NCI-H1105 (cell line): ENCODE results near the gene CTNNA2.

ENCODE experiments used
- DNase-seq: peaks from one replicate; lab custom pipeline; 2025; lab: John Stamatoyannopoulos, UW

Gene CTNNA2

GRCh38 chr2:80396276-80396675 lies 883.4 kb downstream of the CTNNA2 start:
- DNase-seq = no peak

GRCh38 chr2:80403081-80403480 lies 890.2 kb downstream of the CTNNA2 start:
- no peak for DNase-seq

DNA sequence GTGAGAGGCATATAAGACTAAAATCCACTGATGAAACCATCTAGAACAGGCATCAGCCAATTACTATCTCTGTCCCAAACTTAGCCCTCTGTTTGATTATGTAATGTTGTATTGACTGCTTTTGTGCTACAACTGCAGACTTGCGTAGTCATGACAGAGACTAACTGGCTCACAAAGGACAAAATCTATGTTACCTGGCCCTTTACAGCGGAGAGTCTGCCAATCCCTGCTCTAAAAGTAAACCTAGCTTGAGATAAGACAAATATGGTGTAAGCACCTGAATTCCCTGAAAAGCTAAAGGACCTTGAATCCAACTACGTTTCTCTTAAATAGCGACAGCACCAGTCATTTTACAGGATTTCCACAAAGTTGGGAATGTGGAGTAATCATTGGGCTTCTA lies 894.5 kb downstream of the CTNNA2 start:
- no peak for DNase-seq

GRCh38 chr2:80410346-80410745 lies 897.5 kb downstream of the CTNNA2 start:
- DNase-seq = no peak

GRCh38 chr2:80413136-80413535 lies 900.3 kb downstream of the CTNNA2 start:
- no peak for DNase-seq

GRCh38 chr2:80417737-80418136 lies 904.9 kb downstream of the CTNNA2 start:
- DNase-seq = no peak

- DNase-seq = no peak
Measured at GRCh38 chr2:80420530-80421208, 907.8 kb downstream of the CTNNA2 start.

DNA sequence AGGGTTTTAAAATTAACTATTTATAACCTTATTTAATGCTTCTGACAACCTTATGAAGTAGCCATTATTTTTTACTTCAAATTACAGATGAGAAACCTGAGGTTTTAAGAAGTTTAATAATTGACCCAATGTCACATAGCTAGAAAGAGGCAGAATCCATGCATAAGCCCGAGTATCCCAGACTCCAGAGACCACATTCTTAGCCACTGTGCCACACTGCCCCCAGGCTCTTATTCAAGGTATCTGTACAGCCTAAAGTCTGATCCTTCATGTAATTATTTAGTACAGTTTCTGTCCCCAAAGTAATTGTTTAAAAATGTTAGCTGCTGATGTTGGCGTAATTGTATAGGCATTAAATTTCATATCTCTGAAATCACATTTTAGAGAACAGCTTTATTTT lies 916.4 kb downstream of the CTNNA2 start:
- no peak for DNase-seq

GRCh38 chr2:80437959-80438358 lies 925.1 kb downstream of the CTNNA2 start:
- DNase-seq = no peak

DNA sequence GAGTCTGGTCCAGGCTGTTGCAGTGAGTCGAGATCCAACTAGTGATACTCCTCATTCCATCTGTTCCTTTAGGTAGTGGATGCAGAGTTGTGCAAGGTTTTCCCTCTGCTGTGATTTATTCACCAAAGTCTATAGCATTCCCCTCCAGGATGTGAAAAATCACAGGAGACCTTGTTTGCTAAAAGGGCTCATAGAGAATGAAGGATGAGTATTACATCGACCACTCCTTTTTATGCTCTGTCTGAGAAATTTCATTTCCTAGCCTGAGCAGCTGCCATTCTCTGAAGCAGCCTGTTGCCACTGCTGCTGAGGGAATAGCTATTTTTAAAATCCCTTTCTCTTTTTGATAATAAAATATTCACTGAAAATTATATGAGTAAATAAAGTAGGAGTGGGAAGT lies 925.8 kb downstream of the CTNNA2 start:
- no peak for DNase-seq

- peak; percentile 1 for DNase-seq
Measured at GRCh38 chr2:80454628-80455027, 941.8 kb downstream of the CTNNA2 start.

GRCh38 chr2:80459028-80459427 lies 946.2 kb downstream of the CTNNA2 start:
- DNase-seq = no peak

DNA sequence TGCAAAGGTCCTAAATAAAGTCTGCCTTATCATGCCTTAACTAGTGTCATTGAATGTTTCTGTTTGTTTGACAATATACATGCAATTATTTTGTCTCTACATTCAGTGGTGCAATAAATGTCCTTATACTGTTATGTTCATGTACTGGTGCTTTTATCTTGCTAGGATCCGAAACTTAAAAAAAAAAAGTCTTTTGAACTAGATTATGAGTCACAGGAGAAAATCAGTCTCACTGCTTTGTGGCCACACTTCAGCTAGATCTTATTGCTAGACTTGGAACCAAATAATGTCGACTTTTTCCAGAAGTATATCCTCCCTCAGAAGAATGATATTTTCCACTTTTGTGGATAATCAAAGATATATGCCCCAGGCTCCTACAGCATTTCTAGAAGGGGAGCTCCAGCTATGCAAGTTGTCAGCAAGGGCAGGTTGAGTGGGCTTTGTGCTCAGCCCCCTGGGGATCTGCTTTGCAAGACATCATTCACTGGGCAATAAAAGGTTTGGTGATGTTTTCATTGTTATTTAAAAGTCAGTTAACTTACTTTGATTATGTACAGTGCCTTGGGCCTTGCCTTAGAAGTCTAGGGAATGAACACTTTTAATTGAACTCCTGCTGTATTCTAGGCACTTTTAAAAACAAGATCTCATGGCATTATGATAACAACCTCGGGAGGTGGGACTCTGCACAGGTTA lies 948.8 kb downstream of the CTNNA2 start:
- no peak for DNase-seq

GRCh38 chr2:80462654-80463053 lies 949.8 kb downstream of the CTNNA2 start:
- no peak for DNase-seq

GRCh38 chr2:80464275-80464674 lies 951.4 kb downstream of the CTNNA2 start:
- DNase-seq = no peak

- no peak for DNase-seq
Measured at GRCh38 chr2:80467262-80467811, 954.5 kb downstream of the CTNNA2 start.

- no peak for DNase-seq
Measured at GRCh38 chr2:80469428-80469827, 956.6 kb downstream of the CTNNA2 start.

GRCh38 chr2:80473069-80473468 lies 960.2 kb downstream of the CTNNA2 start:
- no peak for DNase-seq

- no peak for DNase-seq
Measured at GRCh38 chr2:80473796-80474195, 960.9 kb downstream of the CTNNA2 start.

GRCh38 chr2:80475970-80476369 lies 963.1 kb downstream of the CTNNA2 start:
- DNase-seq = no peak

GRCh38 chr2:80476535-80477117 lies 963.8 kb downstream of the CTNNA2 start:
- no peak for DNase-seq

DNA sequence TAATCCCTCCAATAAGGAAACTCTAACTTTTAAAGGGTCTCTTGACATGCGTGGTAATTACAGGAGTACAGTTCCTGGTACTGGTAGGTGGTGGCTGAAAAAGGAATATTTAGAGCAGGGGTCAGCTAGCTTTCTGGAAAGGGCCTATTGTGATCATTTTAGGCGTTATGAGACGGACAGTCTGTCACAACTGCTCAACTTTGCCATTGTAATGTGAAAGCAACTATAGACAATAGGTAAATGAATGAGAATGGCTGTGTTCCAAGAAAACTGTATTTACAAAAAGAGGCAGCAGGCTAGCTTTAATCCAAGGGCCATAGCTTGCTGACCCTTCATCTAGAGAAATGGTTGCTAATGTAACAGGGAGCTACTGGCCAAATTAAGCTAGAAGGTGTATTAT lies 969.4 kb downstream of the CTNNA2 start:
- no peak for DNase-seq

DNA sequence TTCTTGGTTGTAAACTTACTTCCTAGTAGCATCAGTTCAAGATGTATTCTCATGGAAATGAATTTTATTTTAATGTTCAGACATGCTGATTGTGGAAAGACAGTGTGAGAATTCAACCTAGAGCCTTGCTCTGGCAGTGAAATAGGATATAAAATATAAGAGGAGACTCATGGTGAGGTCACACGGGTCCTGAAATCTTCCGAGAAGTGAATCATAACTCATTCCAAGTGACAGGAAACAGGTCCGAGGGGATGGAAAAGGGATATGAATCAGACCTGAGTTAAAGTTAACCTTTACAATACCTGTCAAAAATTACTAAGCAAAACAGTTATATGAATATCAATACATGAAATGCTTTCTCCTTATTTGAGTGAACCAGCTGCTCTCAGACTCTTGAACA lies 976.9 kb downstream of the CTNNA2 start:
- no peak for DNase-seq
